HG03108 (cell line): ENCODE measurements around the gene SLC39A3.
A peak's percentile ranks its signal among the peaks of the same experiment; 100 is the strongest.

Experiments used
- ATAC-seq: cut with Tn5 transposase; IDR thresholded peaks from one replicate; pipeline ENCODE4 v1.9.1; 2021; ENCODE audit warnings: moderate library complexity; ENCODE audit not compliant: unreplicated experiment

The SLC39A3 gene

DNA sequence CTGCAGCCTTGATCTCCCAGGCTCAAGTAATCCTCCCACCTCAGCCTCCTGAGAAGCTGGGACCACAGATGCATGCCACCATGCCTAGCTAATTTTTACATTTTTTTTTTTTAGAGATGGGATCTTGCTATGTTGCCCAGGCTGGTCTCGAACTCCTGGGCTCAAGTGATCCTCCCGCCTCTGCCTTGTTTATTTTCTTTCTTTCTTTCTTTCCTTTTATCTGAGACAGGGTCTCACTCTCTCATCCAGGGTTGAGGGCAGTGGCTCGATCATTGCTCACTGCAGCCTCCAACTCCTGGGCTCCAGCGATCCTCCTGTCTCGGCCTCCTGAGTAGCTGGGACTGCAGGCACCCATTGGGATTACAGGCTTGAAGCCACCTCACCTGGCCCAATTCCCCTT lies 33.6 kb downstream of the SLC39A3 start:
- ATAC-seq, result no peak

- ATAC-seq, result no peak
Measured at GRCh38 chr19:2703691-2704216, 36.1 kb downstream of the SLC39A3 start.

DNA sequence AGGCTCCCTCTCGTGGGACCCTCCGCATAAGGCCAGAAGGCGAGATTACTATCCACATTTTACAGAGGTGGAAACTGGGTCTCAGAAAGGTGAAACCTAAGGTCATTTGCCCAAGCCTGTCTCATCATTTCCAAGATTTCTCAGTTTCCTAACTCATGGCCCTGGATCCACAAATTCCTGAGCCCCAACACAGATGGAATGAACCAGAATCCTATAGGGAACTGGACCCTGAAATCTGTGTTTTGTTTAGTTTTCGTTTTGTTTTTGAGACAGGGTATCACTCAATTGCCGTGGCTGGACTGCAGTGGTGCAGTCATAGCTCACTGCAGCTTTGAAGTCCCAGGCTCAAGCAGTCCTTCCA lies 36.8 kb downstream of the SLC39A3 start:
- no peak for ATAC-seq

DNA sequence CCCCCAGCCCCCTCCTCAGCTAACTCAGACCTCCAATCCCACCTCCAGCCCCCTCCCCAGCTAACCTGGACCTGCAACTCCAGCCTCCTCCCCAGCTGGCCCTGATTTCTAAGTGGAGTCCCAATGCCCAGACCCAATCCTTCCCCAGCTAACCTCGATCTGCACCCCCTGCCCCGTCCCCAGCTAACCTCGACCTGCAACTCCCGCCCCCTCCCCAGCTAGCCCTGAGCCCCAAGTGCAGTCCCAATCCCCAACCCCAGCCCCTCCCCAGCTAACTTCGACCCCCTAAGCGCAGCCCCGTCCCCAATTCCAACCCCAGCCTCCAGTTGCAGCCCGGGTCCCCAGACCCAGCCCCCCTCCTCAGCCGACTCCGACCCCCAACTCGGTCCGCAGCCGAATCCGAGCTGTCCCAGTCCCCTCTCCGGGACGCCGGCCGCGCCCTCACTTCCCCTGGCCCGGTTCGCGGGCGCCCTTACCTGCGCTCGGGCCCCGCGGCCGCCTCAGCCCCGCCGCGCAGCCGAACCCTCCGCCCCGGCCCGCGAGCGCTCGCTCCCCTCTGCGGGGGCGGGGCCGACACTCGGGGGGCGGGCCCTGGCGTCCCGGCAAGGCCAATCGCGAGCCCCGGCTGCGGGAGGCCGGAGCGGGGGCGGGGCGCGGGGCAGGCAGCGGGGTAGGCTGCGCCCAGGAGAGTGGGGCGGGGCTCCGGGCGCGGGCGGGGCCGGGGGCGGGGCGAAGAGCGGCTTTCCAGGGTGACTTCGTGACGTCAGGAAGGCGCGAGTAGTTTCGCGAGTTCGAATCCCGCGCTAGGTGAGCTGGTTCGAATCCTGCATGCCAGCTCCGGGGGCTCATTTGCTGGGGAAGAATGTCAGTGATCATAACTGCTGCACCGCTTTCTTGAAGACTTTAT lies 37.4 kb downstream of the SLC39A3 start, which contains the start of gene GNG7:
Gene GNG7, minus strand, starts transcription at position 525 of the 907 bp plus-strand sequence. CDS start 182,006 bp downstream, outside the sequence.
- peak; percentile 64 for ATAC-seq

DNA sequence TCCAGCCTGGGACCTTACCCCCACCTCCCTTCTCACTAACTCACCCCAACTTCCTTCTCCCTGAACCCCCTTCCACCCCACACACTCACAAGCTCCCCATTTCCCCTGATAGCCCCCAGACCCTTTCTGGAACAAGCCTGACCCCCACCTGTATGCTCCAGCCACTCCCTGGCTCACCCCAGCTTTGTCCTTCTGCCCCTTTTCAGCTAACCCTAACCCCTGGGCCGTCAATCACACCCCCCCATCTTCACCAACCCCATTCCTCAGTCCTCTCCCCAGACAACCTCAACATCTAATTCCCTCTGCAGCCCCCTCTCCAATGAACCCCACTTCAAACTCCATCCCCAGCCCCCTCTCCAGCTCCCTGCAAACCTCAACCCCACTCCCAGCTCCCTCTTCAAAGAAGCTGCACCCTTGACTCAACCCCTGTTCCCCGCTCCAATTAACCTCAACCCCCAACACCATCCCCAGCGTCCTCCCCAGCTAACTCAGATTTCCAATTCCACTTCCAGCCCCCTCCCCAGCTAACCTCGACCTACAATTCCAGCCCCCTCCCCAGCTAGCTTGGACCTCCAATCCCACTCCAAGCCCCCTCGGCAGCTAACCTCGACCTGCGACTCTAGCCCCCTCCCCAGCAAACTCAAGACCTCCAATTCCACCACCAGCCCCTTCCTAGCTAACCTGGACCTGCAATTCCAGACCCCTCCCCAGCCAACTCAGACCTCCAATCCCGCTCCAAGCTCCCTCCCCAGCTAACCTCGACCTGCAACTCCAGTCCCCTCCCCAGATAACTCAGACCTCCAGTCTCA lies 38.3 kb downstream of the SLC39A3 start:
- ATAC-seq, result no peak

- ATAC-seq, result no peak
Measured at GRCh38 chr19:2700660-2701360, 39.0 kb downstream of the SLC39A3 start.

- ATAC-seq, result no peak
Measured at GRCh38 chr19:2699413-2700140, 40.2 kb downstream of the SLC39A3 start.

GRCh38 chr19:2694196-2694595 lies 45.6 kb downstream of the SLC39A3 start:
- no peak for ATAC-seq

- ATAC-seq, result no peak
Measured at GRCh38 chr19:2693492-2694160, 46.2 kb downstream of the SLC39A3 start.

GRCh38 chr19:2691951-2692350 lies 47.9 kb downstream of the SLC39A3 start:
- no peak for ATAC-seq

DNA sequence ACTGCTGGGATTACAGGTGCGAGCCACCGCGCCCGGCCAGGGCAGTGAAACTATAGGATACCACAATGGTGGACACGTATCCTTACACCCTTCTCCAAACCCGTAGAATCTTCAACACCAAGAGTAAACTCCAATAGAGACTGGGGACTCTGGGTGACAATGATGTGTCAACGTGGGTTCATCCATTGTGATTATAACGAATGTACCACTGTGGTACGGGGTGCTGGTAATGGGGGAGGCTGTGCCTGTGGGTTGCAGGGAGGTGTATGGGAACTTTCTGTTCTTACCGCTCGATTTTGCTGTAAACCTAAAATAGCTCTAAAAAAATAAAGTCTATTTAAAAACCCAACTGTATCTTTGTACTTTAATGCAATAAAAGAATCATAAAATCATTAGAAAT lies 49.0 kb downstream of the SLC39A3 start:
- ATAC-seq, result no peak

DNA sequence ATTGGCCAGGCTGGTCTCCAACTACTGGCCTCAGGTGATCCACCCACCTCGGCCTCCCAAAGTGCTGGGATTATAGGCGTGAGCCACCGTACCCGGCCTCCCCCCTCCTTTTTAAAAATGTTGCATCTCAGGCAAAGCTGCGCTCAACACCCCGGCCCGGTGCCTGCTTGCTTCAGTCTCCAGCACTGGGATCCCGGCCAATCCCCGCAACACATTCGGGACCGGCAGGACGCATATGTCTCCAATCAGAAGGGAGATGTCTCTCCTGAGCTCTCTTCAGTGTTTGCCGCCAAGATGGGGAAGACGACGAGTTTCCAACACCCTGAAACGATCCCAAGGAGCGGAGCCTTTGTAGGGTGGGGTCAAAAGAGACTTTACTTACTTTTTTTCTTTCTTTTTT lies 53.5 kb downstream of the SLC39A3 start:
- ATAC-seq, result no peak

DNA sequence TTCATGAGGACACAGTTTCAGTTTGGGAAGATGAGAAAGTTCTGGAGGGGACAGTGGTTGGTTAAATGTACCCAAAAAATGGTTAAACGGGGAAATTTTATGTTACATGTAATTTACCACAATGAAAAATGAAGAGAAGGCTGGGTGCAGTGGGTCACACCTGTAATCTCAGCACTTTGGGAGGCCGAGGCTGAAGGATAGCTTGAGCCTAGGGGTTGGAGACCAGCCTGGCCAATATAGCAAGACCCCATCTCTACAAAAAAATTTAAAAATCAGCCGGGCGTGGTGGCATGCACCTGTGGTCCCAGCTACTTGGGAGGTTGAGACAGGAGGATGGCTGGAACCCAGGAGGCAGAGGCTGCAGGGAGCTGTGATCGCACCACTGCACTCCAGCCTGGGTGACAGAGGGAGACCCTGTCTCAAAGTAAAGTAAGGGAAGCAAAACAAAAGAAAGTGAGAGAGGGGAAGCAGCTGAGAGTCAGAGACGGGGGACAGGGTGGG lies 54.6 kb downstream of the SLC39A3 start:
- no peak for ATAC-seq

GRCh38 chr19:2683430-2684003 lies 56.3 kb downstream of the SLC39A3 start:
- no peak for ATAC-seq
